Measurements from ENCODE around the gene NEU1. TPM values are rescaled to one million over a fixed set of nuclear protein-coding genes. Genes with fewer than 3 reads are reported as not detected.
"Not testable (repeated sequence)": the region's sequence is repeated elsewhere in the genome, so short reads cannot be mapped to it uniquely, and the experiment has no call there.

NEU1 gene
- polyA plus RNA-seq, 5 donors: 22.3 to 31.1 (median 29.1) TPM

GRCh38 chr6:31847276-31847978, 15.2 kb downstream of the NEU1 start:
- no peak for DNase-seq

GRCh38 chr6:31844507-31844906, 18.1 kb downstream of the NEU1 start:
- DNase-seq: no peak

- no peak for DNase-seq
Measured at GRCh38 chr6:31842053-31842452, 20.6 kb downstream of the NEU1 start.

GRCh38 chr6:31839779-31840126, 22.9 kb downstream of the NEU1 start:
- not testable (repeated sequence) for DNase-seq

GRCh38 chr6:31838968-31839367, 23.7 kb downstream of the NEU1 start:
- DNase-seq: no peak

- not testable (repeated sequence) for DNase-seq
Measured at GRCh38 chr6:31838114-31838553, 24.5 kb downstream of the NEU1 start.

GRCh38 chr6:31837369-31838113, 25.1 kb downstream of the NEU1 start:
- no peak for DNase-seq

GRCh38 chr6:31836474-31837368, 25.9 kb downstream of the NEU1 start:
- DNase-seq: no peak

GRCh38 chr6:31836047-31836473, 26.6 kb downstream of the NEU1 start:
- no peak for DNase-seq

- DNase-seq: peak; percentile 92 to 93
Measured at GRCh38 chr6:31834367-31835250, 28.0 kb downstream of the NEU1 start.

GRCh38 chr6:31831350-31832215, 31.0 kb downstream of the NEU1 start:
- no peak for DNase-seq

GRCh38 chr6:31830886-31831335, 31.7 kb downstream of the NEU1 start:
- DNase-seq: no peak

- peak in 1 of 2 donors; percentile 73 for DNase-seq
Measured at GRCh38 chr6:31829633-31830283, 32.9 kb downstream of the NEU1 start.

GRCh38 chr6:31827286-31828079, 35.1 kb downstream of the NEU1 start, which contains the start of gene HSPA1B:
HSPA1B (plus strand) TSS chr6:31827738; CDS start chr6:31827951, 213 bp downstream.
- DNase-seq: peak; percentile 99 to 100

- DNase-seq: no peak
Measured at GRCh38 chr6:31826793-31827285, 35.8 kb downstream of the NEU1 start.

GRCh38 chr6:31825553-31825952, 37.1 kb downstream of the NEU1 start:
- no peak for DNase-seq

GRCh38 chr6:31823592-31824196, 38.9 kb downstream of the NEU1 start:
- DNase-seq: not testable (repeated sequence)
